Measurements from ENCODE around the gene SORCS3. TPM values are rescaled to one million over a fixed set of nuclear protein-coding genes. Genes with fewer than 3 reads are reported as not detected.

The SORCS3 gene
- total RNA-seq, 1 experiment from 2014 or later: 0.04 TPM

- no CpG with 5 or more reads among the region's 18 CpGs for WGBS (ENCODE audit: extremely low coverage, insufficient read length, low lambda C conversion rate)
- H3K23me2 ChIP-seq (ENCODE audit: insufficient read length, low read depth, low read length, poor library complexity, severe bottlenecking): no peaks in the 10 kb centered on the region
- H2AFZ ChIP-seq (ENCODE audit: low read length): no peak overlapping the region
Observed at GRCh38 chr10:104688251-104689042, 47.4 kb downstream of the SORCS3 start.

More at GRCh38 chr10:104688251-104689042, 47.4 kb downstream of the SORCS3 start:
- H3K36me3 Mint-ChIP-seq (ENCODE audit: insufficient read depth in 1 of 3, low read depth in 3 of 3): no peaks in the 10 kb centered on the region; a peak in 1 of 7 replicates
- peaks cover 0 to 3% of the 10 kb centered on the region in 2 experiments; a peak in 1 of 4 replicates for H3K4me1 Mint-ChIP-seq
- H3K27me3 Mint-ChIP-seq (ENCODE audit: low read depth): peaks cover 51% of the 10 kb centered on the region
- Histone ChIP-seq H3K4ac (ENCODE audit: low read depth, low read length) (no peak overlapping the region), H4K8ac (replicated peaks; ENCODE audit: insufficient read length, low read depth, low read length) (no peak overlapping the region), H3K14ac (ENCODE audit: insufficient read depth, low read length) (no peak overlapping the region; the same call in 1 of the 2 replicates), H3K27me3 (ENCODE audit: insufficient read depth, low read length) (no peaks in the 10 kb centered on the region), H3K9ac (ENCODE audit: extremely low read depth, insufficient read length, low read length) (no peak overlapping the region), H3K23ac (ENCODE audit: insufficient read length, low read depth, low read length) (no peak overlapping the region), H3K79me1 (ENCODE audit: insufficient read depth, low read depth, low read length, poor library complexity, severe bottlenecking) (no peaks in the 10 kb centered on the region), H2BK5ac (ENCODE audit: insufficient read length, low read length) (no peak overlapping the region), H2AK5ac (ENCODE audit: insufficient read length, low read length) (no peak overlapping the region), H3K18ac (ENCODE audit: insufficient read length, low read depth, low read length) (no peak overlapping the region), H2BK15ac (ENCODE audit: low read depth, low read length) (no peak overlapping the region), H3K4me1 (ENCODE audit: insufficient read depth, low read length) (no peaks in the 10 kb centered on the region), H3K79me2 (ENCODE audit: insufficient read depth, low read length) (no peaks in the 10 kb centered on the region), H3K4me2 (ENCODE audit: insufficient read depth, insufficient read length, low read length) (no peak overlapping the region), H2BK12ac (ENCODE audit: insufficient read length, low read depth, low read length) (no peak overlapping the region), H2BK20ac (ENCODE audit: low read depth, low read length, poor library complexity, severe bottlenecking) (no peak overlapping the region), H3K56ac (ENCODE audit: insufficient read length, low read depth, low read length) (no peak overlapping the region), H4K91ac (ENCODE audit: insufficient read length, low read depth, low read length) (no peak overlapping the region), H2BK120ac (ENCODE audit: low read depth, low read length, poor library complexity, severe bottlenecking) (no peak overlapping the region), H3K9me3 (ENCODE audit: control insufficient read depth, low read depth, low read length) (no peaks in the 10 kb centered on the region), H4K20me1 (ENCODE audit: control insufficient read depth, insufficient read depth, insufficient read length) (no peaks in the 10 kb centered on the region), H3K27ac (ENCODE audit: insufficient read length, low read depth, low read length) (no peak overlapping the region), H3T11ph (ENCODE audit: low read length) (no peak overlapping the region), H4K5ac (ENCODE audit: insufficient read length, low read depth, low read length) (no peak overlapping the region)
- H3K27ac Mint-ChIP-seq: peak overlapping the region in 1 of 3 experiments; percentile 57; a peak in 1 of 7 replicates
- TF ChIP-seq CTCF (conservative IDR thresholded peaks at IDR 0.05): no peak
- no peaks in the 10 kb centered on the region for H3K9me3 Mint-ChIP-seq
- no peak for DNase-seq
- no peak overlapping the region for H3K4me3 Mint-ChIP-seq

Measured in H9 (cell line).